ENCODE results near the gene GAN.

DNA sequence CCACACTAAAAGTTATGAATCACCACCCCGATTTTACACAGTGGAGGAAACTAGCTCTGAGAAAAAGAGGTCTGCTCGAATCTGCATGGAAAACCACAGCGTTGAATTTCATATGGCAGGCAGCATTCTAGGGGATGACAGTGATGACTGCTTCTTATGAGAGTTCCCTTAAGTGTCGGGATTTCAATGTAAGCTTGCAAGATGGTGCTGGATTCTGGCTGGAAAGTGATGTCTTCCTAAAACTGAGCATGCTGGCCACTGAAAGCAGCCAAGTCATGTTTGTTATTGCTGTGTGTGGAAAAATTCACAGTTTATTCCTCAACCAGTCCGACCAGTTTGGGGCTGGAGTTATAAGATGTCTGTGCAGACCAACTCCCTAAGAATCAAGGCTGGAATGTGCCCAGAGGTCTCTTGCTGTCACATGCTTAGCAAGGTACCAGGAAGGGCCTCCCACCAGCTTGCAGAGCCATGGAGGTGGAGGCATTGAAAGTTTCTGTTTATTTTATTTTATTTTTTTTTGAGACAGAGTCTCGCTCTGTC is 37.2 kb upstream of the GAN start:
- TF ChIP-seq, protein P1, sequence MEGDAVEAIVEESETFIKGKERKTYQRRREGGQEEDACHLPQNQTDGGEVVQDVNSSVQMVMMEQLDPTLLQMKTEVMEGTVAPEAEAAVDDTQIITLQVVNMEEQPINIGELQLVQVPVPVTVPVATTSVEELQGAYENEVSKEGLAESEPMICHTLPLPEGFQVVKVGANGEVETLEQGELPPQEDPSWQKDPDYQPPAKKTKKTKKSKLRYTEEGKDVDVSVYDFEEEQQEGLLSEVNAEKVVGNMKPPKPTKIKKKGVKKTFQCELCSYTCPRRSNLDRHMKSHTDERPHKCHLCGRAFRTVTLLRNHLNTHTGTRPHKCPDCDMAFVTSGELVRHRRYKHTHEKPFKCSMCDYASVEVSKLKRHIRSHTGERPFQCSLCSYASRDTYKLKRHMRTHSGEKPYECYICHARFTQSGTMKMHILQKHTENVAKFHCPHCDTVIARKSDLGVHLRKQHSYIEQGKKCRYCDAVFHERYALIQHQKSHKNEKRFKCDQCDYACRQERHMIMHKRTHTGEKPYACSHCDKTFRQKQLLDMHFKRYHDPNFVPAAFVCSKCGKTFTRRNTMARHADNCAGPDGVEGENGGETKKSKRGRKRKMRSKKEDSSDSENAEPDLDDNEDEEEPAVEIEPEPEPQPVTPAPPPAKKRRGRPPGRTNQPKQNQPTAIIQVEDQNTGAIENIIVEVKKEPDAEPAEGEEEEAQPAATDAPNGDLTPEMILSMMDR (IDR thresholded peaks at IDR 0.05; ENCODE audit: insufficient read depth, low read depth, low read length) = no peak
- no peak for TF ChIP-seq EZH2 (IDR thresholded peaks at IDR 0.05; ENCODE audit: insufficient read depth, low read length)

Measured in astrocyte (in vitro differentiated cells and primary cell).